ENCODE measurements around the gene FGF14.

FGF14 gene

DNA sequence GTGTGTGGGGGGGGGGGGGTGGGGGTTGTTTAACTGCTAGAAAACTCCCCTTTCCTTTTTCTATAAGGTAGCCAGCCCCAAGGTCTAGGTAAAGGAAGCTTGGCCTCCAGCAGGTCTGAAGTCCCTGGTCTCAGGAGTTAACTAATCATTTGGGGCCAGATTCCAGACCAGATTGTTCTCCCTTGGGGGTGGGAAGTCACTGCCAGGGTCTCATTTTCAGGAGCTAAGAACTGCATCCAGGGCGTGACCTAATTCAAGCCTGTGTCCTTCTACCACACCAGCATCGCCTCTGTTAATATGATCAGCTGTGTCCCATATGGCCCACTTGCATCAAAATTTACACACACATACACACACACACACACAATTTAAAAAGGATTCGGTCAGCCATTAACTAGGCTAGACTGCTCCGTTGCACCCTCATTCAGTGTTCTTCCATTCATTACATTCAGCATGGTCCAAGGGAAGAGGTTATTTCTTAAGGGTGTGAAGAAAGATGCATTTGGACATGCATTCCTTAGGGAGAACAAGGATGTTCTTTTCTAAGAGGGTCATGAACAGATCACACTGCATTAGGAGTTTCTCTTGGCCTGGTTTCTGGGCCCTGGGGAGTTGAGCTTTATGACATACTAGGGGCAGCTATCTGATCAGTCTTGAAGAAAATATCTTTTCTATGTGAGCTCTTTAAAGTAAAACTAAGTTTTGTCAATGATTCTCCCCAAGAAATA lies 91.0 kb downstream of the FGF14 start:
- DNase-seq (ENCODE audit: low spot score), result no peak

DNA sequence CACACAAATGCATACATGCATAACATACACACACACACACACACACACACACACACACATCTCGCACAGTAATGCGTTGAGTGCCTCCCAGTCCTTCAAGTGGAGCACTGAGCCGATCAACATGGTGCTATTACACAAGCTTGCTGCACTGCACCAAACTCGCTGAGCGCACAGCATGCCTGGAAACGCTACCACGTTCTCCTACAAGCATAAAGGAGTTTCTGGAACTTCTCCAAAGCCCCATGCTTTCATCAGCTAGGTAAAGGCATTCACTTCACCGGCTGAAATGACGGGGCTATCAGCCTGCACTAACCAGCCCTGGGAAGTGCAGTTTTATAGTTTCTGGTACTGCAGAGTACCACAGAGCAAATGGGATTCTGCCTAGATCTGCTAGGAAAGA lies 92.7 kb downstream of the FGF14 start:
- DNase-seq (ENCODE audit: low spot score), result no peak

DNA sequence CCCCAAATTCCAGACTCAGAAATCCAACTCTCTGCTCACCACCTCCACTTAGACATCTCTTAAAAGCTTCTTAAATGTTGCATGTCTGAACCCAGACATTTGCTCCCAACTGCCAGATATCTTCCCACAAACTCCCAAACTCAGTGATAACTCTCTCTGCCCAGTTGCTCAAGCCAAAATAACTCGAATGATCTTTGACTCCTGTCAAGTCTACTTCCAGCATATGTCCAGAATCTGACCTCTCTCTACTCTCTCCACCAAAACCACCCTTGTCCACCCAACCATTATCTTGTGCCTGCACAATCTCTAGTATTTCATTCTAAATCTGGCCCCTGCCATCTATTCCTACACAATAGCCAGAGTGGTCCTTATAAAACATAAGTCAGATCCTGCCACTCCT lies 99.3 kb downstream of the FGF14 start:
- DNase-seq (ENCODE audit: low spot score), result no peak

DNA sequence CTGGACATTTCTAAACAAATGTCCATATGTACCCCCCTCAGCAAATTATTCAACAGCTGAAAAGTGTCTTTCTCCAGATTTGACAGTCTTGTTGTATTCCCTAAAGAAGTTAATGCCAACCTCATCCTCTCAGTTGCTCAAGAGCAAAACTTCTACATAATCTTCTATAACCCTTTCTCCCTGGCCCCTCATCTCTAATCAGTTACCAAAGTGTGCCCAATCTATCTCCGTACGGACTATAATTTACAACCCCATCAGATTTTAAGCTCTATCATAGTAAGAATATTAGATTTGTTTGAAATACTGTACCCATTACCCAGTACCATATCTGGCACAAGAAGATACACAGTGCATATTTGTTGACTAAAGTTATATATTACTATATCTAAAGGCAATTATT lies 101.5 kb downstream of the FGF14 start:
- DNase-seq (ENCODE audit: low spot score), result no peak

DNA sequence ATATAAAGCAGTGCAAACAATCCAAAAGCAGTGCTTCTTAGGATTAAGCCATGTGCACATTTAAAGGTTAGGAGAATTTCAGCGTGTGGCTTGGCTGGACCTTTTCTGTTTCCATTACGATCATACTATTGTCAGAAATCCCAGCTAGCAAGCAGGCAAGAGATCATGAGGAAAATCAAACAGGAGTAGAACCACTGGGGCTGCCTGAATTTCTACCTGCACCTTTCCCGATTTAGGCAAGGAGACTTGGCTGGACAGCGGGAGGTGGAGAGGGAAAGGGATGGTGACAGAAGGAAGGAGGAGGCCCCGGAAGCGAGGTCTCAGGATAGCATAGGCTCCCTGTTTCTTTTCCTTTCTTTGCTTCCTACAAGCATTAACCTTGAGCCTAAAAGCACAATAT lies 102.5 kb downstream of the FGF14 start:
- no peak for DNase-seq (ENCODE audit: low spot score)

DNA sequence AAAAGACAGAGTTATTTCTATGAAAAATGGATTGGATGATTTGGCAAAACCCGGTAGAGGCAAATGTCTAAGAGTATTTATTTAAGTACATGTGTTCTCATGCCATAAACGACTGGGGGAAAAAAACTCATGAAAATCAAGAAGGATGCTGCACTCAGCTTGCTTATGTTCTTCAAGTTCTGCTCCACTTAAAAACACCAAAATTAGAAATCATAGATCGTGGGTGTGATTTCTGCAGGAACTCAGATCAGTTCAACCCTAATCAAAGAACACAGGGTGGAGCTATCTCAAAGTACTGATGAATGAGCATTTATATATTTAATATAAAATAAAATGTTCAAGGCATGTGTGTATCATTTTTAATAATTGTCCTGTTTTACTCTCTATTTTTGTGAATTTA lies 103.8 kb downstream of the FGF14 start:
- DNase-seq (ENCODE audit: low spot score), result no peak

DNA sequence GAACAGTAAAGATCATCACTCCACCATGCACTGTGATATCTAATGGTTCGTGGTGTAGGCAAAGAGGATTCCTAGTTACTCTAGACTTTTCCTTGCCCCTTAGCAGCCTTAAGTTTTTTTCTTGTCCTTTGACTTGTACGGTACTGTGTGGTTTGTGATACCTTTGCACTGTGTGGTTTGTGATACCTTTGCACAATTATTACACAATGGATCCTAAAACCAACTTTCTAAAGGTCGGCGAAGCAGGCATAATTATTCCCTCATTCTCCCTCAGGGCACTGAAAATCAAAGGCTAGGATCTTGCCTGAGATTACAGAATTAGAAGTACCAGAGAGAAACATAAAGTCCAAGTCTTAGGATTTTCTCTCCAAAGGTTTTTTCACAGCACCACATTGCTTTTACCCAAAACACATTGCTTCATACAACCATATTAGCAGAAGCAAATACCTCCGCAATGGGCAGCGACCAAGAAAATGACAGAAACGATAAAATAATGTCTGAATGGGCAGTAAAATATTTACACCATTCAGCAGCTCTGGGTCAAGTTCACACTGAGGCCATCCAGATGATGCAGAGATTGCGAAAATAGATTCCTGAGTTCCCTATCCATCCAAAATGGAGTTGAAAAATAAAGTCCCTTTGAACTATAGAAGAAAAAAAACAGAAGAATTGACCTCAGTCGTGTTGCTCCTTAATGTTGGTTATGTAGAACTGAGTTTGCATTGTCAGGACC lies 106.4 kb downstream of the FGF14 start:
- no peak for DNase-seq (ENCODE audit: low spot score)

DNA sequence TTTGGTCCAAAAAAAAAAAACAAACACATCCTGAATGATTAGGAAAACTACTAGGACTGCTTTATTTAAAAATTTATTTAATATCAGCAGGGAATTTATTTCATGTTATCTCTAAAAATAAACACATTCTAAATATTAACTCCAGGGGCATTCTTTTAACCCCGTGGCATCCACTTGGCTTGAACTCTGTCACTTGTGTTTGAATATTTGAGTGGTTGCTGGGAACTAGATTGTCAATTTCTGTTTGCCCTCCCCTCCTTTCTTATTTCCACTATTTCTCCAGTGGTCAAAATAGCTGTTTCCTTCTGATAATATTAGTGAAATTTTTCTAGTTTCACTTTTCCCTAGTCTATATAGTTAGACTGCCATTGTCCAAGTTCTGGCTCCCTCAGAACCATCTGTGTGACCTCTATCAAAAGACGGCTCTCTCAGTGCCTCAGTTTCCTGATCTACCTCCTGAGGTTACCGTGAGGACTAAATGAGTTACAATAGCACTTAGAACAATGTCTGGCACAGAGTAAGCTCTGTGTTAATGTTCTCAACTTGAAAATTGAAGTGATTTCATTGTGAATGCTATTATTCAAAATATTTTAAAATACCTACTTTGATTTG lies 107.3 kb downstream of the FGF14 start:
- no peak for DNase-seq (ENCODE audit: low spot score)

DNA sequence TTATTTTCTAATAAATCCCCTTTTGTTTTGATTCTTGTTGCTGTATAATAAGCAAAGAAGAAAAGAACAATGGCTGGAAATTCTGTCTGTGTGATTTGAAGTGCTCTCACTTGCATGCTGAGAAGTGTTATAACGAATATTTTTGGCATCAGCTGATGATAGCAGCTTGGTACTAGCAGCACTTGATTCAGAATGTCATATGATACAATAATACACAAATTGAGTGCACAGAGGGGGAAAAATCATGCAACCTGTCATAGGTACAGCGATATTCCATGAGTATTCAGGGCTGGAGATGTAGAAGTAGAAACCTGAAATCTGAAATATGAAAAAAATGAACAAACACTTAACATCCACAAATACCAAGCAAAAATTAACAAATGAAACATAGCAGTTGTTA lies 108.1 kb downstream of the FGF14 start:
- no peak for DNase-seq (ENCODE audit: low spot score)

DNA sequence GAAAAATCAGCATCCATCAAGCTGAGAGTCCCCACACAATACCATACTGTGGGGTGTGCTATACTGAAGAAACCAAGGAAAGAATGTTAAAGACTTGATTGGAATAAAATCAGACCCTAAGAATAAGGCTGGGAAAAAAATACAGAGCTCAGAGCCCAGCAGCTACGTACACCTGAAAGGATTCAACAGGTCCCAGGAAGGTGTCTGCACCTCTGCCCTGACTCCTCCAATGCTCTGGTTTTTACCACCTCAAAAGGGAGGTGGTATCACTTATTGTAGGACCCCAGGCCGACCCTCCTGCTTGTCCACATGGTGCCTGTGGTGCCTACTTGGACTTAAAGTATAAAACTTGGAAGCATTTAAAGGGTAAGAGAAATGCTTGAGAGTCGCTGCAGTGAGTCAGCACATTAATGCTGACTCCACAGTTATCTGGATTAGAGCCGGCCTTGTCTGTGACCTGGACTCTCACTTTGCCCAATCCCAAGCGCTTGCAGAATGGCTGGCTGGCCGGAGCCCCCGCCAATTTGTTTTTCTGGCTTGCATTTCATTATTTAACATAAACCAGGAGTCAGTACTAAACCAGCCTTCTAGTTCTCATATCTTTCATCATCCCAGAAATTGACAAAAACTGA lies 110.1 kb downstream of the FGF14 start:
- no peak for DNase-seq (ENCODE audit: low spot score)

DNA sequence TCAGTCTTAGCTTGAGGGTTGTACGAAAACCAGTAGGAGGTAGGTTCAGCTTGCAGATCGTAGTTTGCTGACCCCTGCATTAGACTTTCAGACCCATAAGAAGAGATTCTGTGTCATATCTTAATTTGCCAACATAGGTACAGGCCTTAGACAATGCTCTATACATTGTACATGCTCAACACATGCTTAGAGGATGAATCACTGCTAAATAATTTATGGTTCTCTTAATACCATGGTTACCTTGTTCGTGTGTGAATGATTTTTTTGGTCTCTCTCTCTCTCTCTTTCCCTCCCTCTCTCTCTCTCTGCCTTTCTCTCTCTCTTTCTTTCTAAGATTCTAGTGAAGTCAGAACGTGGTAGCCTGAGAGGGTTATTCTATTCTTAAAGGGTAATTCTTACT lies 112.2 kb downstream of the FGF14 start:
- no peak for DNase-seq (ENCODE audit: low spot score)

DNA sequence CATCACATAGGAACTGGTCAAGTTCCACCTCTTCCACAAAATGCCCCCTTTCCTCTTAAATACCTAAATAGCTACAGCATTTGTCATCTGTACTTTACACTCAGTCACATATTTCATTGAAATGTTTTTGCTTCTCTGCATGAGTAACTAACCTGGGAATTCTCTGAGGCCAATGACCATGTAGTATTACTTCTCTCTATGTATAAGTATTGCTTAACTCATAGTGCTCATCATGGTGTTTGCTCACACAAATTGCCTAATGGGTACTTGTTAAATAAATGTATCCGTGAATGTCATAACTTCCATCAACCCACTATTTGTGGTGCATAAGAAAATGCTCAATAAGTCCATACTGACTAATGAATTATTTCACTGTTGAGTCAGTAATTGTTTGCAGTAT lies 115.5 kb downstream of the FGF14 start:
- DNase-seq (ENCODE audit: low spot score), result no peak

DNA sequence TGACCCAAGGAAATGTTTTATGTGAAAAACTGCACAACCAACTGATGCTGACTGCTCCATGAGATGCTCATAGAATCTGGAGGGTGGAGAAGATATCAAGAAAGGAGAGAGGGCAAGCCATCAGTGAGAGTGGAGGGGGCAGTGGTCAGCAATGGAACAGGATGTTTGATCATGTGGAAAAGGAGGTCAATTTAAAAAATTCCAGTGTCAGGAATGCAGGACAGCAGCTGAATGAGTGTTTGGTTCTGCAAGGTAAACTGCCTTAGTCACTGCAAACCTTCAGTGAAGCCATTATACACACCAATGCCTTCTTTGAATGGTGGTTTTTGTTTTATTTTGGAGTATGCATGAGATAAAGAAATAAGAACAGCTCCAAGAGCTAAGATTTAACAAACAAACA lies 121.5 kb downstream of the FGF14 start:
- no peak for DNase-seq (ENCODE audit: low spot score)

DNA sequence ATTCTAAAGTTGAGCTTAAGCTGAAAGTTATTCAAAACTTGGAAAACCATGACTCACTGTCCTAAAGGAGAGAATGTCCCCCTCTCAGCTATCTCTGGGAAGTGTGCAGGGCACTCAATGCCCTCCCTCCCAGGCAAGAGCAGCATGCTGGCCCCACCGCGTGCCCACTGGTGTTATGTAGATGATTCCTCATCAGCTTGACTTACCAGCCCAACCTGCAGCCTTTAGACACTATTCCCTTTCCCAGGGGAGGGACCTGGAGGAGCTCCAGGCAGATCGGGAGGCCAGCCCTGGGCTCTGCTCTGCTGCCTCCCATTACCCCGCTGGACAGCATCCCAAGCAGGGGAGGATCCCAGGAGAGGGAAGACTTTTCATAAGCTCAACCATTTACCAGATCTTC lies 124.6 kb downstream of the FGF14 start:
- no peak for DNase-seq (ENCODE audit: low spot score)

DNA sequence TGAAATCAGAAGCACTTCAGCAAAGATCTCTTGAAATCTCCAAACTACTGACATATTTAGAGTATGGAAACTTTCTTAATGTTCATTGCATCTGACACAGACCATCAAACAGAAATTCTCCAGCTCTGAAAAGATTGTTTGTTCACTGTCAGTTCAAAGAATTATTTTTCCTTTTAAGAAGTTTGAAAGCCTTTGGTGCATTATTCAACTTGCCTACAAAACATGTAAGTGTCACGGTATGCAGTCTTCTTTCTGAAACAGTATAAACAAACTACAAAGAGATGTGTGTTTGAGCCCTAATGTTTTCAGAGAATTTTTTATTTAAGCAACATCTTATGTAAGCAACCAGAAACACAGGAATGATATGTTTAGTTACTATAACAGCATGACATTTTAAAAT lies 125.4 kb downstream of the FGF14 start:
- DNase-seq (ENCODE audit: low spot score), result no peak

DNA sequence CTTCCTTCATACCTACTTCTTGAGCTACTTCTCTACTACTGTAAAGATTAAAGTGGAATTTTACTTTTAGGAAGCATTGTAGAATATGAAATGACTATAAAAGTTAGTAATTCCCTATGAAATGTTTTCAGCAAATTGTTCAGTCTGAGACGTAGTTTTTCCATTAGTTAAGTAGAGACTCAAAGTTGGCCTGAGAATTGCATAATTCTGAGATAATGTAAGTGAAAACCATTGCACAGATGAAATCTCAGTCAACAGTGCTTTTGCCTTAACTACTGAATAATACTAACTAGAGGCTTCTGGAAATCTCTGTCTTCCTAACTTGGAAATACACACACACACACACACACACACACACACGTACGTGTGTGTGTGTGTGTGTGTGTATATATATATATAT lies 125.9 kb downstream of the FGF14 start:
- DNase-seq (ENCODE audit: low spot score), result no peak

DNA sequence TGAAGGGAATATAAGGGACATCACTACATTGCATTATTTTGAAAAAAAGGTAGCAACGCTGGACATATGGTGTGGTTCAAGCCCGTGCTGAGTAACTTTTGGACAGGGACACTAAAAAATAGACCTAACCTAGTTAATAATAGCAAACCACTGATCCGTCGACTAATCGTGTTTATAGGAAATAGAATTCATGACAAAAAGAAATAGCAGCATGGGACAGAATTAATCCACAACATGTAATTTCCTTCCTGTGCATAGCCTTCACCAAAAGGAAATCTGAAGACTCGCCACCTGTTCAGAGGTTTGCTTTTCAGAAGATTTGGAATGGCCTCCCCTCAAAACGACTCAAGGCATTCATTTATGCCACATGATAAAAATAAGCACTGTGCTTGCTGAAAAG lies 128.7 kb downstream of the FGF14 start:
- no peak for DNase-seq (ENCODE audit: low spot score)

DNA sequence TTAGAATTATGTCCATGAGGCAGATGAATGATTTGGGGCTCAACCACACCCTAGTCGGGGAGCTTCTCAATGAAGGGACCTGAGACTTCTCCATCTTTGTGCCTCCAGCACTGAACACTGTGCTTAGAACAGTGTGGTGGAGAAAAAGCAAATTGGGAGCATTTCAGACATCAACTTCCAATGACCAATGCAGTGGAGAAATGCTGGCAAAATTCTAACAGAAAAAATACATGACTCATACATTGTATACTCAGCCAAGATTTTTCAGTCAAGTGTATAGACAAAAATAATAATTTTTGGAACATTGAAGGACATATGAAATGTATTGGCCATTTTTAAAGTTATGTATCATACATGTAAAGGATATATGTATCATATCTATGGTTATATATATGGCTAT lies 134.7 kb downstream of the FGF14 start:
- DNase-seq (ENCODE audit: low spot score), result no peak

DNA sequence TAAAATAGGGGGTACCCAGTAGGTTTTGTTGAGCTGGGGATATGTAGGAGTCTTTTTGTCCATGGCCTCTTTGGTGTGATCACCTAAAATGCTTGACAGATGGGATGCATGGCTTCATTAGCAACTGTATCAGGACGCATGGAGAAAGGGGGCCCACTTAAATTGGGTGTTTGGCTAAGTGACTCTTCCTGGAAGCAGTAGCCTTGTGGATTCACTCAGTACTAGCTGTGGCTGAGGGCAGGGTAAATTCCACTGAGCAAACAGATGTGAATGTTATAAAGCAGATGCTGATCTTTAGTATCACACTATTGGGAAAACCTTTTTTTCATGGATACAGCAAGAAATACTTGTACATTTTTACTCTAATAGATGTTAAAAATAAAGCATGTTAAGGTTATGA lies 140.0 kb downstream of the FGF14 start:
- DNase-seq (ENCODE audit: low spot score), result no peak

DNA sequence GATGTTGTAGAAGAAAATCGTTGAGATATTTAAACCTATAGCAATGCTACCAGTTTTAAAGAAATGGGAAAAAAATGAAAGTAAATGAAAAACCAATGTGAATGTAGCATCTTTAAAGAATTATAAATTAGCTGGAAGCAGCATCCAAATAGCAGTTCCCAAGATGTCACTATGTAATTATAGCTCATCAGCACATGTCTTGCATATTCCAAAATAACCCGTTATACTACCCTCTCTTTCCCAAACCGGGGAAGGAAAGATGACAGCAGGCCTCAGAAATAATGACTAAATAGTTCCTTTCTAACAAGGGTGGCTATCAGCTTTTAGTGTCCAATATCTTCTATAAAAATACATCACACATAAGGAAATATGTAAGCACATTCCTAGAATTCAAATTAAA lies 140.5 kb downstream of the FGF14 start:
- no peak for DNase-seq (ENCODE audit: low spot score)

DNA sequence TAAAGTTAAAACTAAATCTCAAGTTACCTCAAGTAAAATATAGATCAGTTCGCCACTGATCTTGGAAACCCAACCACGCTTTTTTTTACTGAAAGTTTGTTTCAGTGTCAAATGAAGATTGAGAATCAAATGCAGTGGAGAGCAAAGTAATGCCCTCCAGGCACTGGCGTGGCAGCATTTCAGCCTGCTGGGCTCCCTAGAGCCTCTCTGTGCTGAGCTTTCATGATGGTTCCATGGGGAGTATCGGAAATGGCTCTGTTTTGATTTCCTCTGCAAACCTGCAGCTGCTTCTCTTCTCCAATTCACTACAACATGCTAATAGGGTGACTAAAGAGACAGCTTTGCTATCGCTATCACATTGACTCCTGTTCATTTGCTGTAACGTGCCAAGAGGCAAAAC lies 141.6 kb downstream of the FGF14 start:
- DNase-seq (ENCODE audit: low spot score), result no peak

DNA sequence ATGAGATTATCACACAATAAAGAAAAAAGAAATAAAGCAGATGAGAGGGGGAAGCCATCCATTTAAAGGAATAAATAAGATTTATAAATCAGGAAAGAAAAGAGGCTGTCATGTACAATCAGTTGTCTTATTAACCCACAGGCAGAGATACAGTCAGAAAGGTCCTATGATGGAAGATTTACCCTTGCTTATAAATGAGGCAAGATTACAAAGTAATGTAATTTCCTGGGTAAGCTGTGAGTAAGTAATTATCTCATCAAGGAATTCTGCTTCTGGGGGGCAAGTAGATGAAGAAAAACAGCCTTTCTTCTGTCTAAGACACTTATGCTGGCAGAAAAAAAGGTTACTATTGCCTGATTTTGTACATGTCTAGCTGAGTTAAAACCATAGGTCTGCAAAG lies 146.4 kb downstream of the FGF14 start:
- no peak for DNase-seq (ENCODE audit: low spot score)

DNA sequence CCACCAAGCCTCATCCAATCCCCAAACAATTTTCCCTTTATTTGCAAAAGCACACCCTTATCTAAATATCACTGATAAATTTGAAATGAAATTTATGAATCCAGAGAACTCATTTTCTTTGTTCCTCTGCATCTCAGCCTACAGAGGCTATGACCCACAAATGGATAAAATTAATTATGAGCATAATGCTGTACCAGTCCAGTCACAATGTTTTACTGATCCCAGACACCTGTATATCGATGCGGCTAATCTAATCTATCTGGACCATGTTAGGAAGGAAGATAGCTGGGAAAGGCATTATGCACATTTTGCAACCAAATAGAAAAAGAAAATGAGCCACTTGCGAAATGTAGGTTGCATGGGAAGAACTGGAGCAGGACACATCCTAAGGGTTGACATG lies 150.0 kb downstream of the FGF14 start:
- DNase-seq (ENCODE audit: low spot score), result no peak
